Measurements from ENCODE around the gene TUBA3E. TPM values are rescaled to one million over a fixed set of nuclear protein-coding genes. Genes with fewer than 3 reads are reported as not detected.

The TUBA3E gene
- total and polyA plus RNA-seq, 2 donors (not counting 3 experiments of a cell fraction or from before 2014, with no cell fraction given): not detected

GRCh38 chr2:130165293-130166016, 32.8 kb downstream of the TUBA3E start:
- no peaks in the 10 kb centered on the region for H4K20me1 ChIP-seq (replicated peaks; ENCODE audit: control insufficient read depth, extremely low read depth, insufficient read depth, low read length)
- no TSS peak for BruUV-seq (replicated peaks)
- no peak overlapping the region for H3K27ac ChIP-seq (ENCODE audit: insufficient read depth, low read depth, low read length)
- H3K4me3 ChIP-seq (replicated peaks in 1 of 3; ENCODE audit: insufficient read depth in 1 of 3, low read depth in 1 of 3, low read length in 3 of 3): no peak overlapping the region
- H3K9me3 ChIP-seq (replicated peaks; ENCODE audit: control insufficient read depth, insufficient read depth, low read length): no peaks in the 10 kb centered on the region
- peaks cover 3 to 23% of the 10 kb centered on the region in 2 experiments for H3K36me3 ChIP-seq (ENCODE audit: control insufficient read depth in 2 of 2, extremely low read depth in 1 of 2, insufficient read depth in 2 of 2, low read length in 2 of 2)
- ChIA-PET POLR2A (no interaction called here), CTCF (no interaction called here)
- DNase-seq (ENCODE audit: low read depth, low spot score) (no peak), FAIRE-seq (no peak)
- no peaks in the 10 kb centered on the region for H3K9me1 ChIP-seq (replicated peaks; ENCODE audit: control insufficient read depth, extremely low read depth, insufficient read depth, low read length)
- H3K9ac ChIP-seq (replicated peaks; ENCODE audit: extremely low read depth, insufficient read depth, low read length): no peak overlapping the region
- H3K4me2 ChIP-seq (ENCODE audit: insufficient read depth, low read length): no peak overlapping the region
- H3K79me2 ChIP-seq (ENCODE audit: control insufficient read depth, insufficient read depth, low read length): peaks cover 3% of the 10 kb centered on the region
- H2AFZ ChIP-seq (ENCODE audit: low read depth, low read length): no peak overlapping the region
- no peak for TF ChIP-seq MYC (IDR thresholded peaks at IDR 0.05; ENCODE audit: low read depth, low read length)
- TF ChIP-seq POLR2A (IDR thresholded peaks at IDR 0.05; ENCODE audit: low read depth, low read length): no peak
- no peak for TF ChIP-seq EZH2 (IDR thresholded peaks at IDR 0.05; ENCODE audit: borderline replicate concordance, low read depth, low read length, severe bottlenecking)
- no peak for TF ChIP-seq JUN (IDR thresholded peaks at IDR 0.05; ENCODE audit: borderline replicate concordance, insufficient read depth, insufficient read length, low read depth)
- no peak for TF ChIP-seq POLR2AphosphoS5 (IDR thresholded peaks at IDR 0.05; ENCODE audit: insufficient read depth, low read depth, low read length)
- no peak for TF ChIP-seq GATA2 (IDR thresholded peaks at IDR 0.05; ENCODE audit: insufficient read depth, insufficient read length, low read depth, low read length)
- no peak for TF ChIP-seq CTCF (IDR thresholded peaks at IDR 0.05; ENCODE audit: extremely low read depth in 1 of 2, insufficient read depth in 1 of 2, low read depth in 1 of 2, low read length in 2 of 2)
- no peak for TF ChIP-seq MAX (IDR thresholded peaks at IDR 0.05; ENCODE audit: insufficient read depth, insufficient read length)
- TF ChIP-seq FOS (IDR thresholded peaks at IDR 0.05; ENCODE audit: borderline replicate concordance, insufficient read depth, low read length): no peak
- dilution Hi-C loops (cut with MboI; ENCODE audit: extremely low pct_ligation_motif_present, low sequenced_read_pairs) (no loop called here), intact Hi-C loops (cut with micrococcal nuclease) (no loop called here)
- no peaks in the 10 kb centered on the region for H3K27me3 ChIP-seq (ENCODE audit: control insufficient read depth in 2 of 2, insufficient read depth in 2 of 2, low read length in 2 of 2)
- peaks cover 3% of the 10 kb centered on the region for H3K4me1 ChIP-seq (ENCODE audit: control insufficient read depth, extremely low read depth, insufficient read depth, low read length)

All from endothelial cell of umbilical vein (primary cell).